Stimulated activated CD8-positive, alpha-beta memory T cell treated with anti-CD3 and anti-CD28 coated beads, Interleukin-2, amount 100 ng/mL, for 1 hour (primary cell): Measurements from ENCODE around the gene OR7G2.

Source experiments
- DNase-seq, 2 donors: peaks; one replicate each; pipeline ENCODE4 v3.0.0-alpha.2; 2020; ENCODE audit warnings: low read depth in 2 of 2

Gene OR7G2

DNA sequence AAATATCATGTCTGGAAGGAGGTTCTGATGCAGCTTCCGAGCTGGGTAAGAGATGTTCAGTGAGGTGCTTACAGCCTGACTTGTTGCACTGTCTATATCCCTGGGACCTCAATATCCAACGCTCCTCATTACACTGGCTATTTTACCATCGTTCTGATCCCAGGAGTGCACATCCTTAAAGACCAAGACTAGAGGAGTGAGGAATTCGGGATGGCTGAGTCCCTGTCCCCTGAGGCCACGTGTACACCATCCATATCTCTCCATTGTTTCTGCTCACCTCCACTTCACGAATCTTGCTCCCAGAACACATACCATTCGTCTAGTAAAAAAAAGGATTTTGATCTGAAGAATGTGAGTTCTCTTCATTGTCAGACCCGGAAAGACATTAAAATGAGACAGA is at the start of gene OR7G2:
Gene OR7G2, minus strand, starts transcription at position 101 of the 400 bp plus-strand sequence. CDS start 4,232 bp downstream, outside the sequence.
- DNase-seq, result no peak

DNA sequence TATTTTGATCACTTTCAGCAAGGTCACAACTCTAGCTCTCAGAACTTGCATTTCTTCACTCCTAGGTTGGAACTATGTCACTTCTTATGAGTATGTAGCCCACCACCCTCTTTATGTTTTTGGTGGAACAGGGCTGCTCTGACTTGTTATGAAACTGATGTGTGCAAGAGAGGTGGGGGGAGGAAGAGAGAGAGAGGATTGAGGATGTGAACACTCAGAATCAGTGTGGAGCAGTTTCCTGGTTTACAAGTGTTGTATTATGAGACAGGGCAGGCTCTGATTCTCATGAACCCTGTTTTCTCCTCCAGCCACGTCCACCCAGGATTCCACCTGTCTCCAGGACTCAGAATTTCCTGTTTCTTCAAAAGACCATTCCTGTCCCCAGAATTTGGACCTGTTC is 49.0 kb upstream of the OR7G2 start:
- no peak for DNase-seq

DNA sequence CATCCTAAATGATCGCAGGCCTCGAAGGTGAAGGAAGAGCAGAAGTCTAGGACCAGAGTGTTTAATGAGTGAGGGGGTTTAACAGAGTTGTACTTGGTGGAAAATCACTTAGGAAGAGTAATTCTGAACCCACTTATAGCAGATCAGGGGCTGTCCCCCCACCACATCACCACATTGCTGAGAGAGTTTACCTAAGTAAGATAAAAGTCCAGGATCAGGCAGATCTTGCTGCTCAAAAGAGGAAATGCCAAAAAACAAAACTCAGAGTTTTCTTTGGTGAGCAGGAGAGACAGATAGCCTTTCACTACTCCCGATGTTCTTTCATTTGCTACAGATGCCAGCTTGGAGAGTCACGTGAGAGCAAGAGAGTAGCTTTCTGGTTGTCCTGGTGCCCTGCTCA is 48.3 kb upstream of the OR7G2 start:
- DNase-seq, result no peak

DNA sequence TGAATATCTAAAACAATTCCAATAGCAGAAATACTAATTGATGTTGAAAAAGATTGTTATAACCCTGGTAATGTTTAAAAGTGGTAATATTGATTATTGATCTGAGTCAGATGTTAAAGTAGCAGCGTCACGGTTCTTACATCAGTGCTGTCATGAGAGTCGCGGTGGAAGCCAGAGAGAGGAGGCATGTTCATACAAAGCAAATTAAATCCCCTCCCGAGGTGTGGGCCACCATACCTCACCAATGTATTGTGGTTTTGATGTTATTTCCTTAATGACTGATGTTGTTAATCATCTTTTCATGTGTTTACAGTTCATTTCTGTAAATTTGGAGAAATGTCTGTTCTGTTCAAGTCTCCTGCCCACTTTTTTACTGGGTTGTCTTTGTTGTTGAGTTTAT is 44.1 kb upstream of the OR7G2 start:
- no peak for DNase-seq

GRCh38 chr19:9150650-9151049 is 43.4 kb upstream of the OR7G2 start:
- no peak for DNase-seq

DNA sequence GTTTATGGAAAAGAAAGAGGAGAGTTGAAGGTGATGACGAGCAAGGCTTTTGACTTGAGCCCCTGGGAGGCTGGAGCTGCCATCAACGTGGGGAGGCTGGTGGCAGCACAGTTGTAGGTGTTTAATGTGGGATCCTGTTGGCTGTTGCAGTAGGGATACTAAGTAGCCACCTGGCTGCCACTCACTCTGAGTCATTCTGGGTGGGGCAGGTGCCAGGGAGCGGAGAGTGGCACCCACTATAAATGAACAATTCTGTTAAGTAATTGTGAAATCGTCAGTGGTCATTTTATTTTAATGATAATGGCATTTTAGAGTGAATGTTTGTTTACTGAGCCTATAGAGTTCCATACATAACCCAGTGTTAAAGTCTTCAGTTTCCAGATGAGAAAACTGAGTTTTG is 42.7 kb upstream of the OR7G2 start:
- DNase-seq, result no peak

- DNase-seq, result no peak
These were observed 41.4 kb upstream of the OR7G2 start for GRCh38 chr19:9148697-9149096.

DNA sequence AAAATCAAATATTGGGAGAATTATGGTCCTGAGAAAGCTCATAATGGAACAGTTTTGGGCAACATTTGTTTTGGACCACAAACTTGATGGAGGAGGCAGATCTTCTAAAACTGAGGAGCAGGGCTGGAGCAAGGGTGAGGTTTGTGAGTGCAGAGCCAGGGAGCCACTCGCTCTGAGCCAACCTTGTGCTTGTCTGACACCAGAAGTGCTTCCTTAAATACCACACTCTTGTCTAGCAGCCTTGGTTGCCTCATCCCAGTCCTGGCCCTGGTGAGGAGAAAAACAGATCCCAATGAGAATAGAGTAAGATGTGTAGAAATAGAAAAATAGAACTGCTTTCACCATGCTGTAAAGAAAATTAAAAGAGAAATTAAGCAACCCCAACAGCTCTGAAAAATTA is 39.6 kb upstream of the OR7G2 start:
- no peak for DNase-seq

- no peak for DNase-seq
These were observed 37.6 kb upstream of the OR7G2 start for GRCh38 chr19:9144920-9145319.

DNA sequence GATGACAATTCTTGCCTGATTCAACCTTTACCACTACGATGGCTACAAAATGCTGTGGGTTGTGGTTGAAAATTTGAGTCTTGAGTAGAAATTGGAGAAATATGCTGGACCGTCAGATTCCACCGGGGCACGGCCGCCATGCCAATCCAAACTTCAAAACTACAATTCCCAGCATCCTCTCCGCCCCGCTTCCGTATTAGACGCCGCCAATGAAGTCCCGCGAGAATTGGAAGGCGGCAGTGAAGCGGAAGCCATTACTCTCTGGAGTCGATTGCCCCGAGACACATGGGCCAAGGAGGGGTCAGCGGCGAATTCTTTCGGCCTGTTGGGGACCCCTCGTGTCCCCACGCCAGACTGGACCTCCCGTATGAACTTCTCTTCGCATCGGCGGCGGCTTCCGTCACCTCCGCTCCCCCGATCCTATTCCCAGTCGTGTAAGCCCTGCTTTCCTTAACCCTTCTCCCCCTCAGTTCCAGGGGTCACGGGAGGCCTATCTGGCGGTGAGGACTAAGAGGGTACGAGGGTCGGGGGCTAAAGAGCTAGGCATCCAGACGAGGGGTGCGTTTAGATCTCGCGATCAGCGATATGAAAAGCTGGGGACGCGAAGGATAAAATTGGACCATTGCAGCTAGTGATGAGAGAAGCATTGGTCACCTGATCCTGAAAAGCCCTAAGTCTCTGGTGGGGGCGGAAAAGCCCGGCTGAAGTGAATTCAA is 33.0 kb upstream of the OR7G2 start, which contains the start of gene ZNF317:
Gene ZNF317, plus strand, starts transcription at position 239 of the 716 bp plus-strand sequence. CDS start 15,620 bp downstream, outside the sequence.
- DNase-seq, result peak; percentile 69 to 78

DNA sequence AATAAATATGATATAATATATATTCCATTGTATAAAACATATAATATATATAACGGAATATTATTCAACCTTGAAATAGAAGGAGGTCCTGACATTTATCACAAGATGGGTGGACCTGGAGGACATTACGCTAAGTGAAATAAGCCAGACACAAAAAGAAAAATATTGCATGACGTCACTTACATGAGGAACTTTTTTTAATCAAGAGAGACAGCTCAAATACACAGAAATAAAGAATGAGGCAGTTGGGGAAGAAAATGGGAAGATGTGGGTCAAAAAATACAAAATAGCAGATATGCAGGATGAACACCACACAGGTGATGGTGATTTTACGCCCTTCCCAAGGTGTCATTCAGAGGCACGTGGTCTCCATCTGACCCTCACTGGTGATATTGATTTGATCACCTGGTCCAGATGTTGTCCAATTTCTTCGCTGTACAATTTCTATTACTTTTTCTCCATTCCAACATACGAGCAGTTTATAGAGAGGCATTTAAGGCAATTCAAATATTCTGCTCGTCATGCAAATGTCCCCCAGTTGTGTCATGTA is 32.4 kb upstream of the OR7G2 start:
- DNase-seq, result no peak

DNA sequence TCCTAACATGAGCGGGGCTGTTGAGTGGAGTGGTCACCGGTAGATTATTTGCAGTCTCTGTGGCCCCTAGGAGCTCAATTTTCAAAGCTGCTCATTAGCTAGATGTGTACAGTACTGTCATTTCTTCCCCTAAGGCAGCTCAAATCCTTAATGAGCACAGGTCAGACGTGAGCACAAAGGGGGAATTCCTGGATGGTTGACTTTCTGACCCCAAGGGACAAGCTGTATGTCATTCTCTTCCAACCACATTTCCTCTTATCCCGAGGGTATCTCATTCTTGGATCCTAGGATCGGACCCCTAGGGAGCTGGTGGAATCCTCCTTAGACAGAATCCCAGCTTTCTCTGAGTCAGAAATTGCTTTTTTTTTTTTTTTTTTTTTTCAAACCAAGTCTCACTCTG is 25.1 kb upstream of the OR7G2 start:
- no peak for DNase-seq

DNA sequence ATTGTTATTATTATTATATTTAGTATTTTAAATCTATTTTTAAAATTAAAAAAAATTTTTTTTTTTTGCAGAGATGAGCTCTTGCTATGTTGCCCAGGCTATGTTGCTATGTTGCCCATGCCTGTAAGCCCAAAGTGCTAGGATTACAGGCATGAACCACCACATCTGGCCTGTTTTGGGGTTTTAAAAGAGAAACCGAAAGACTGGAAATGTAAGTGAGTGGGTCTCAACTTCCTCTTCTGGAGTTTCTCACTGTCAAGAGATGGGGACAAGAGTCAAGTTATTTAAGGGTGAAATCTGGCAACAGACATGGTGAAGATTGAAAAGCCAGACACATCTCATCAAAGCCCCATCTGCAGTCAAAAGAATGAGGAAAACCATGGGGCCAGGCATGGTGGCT is 23.7 kb upstream of the OR7G2 start:
- DNase-seq, result no peak

GRCh38 chr19:9128171-9128570 is 20.9 kb upstream of the OR7G2 start:
- DNase-seq, result no peak

- no peak for DNase-seq
These were observed 19.7 kb upstream of the OR7G2 start, which contains the start of gene OR7G3 for GRCh38 chr19:9126900-9127405. Gene OR7G3, minus strand, starts transcription at chr19:9126950. Its CDS starts 0 bp downstream, at chr19:9126950.

- DNase-seq, result no peak
These were observed 9.3 kb upstream of the OR7G2 start for GRCh38 chr19:9116547-9116946.

DNA sequence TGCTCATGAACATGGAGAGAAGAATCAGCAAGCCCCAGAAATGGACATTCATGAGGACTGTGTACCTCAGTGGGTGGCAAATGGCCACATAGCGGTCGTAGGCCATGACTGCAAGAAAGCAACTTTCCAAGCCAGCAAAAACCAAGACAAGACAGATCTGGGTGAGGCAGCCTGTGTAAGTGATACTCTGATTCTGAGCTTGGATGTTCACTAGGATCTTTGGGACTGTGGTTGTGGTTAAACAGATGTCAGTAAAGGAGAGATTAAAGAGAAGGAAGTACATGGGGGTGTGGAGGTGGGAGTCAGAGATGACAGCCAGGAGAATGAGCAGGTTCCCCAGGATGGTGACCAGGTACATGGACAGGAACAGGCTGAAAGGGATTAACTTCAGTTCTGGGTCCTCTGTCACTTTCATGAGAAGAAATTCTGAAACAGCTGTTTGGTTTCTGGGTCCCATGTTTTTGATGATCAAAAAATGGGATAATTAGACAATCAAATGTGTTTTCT is 8.1 kb upstream of the OR7G2 start, which contains the start of gene OR7G1:
Gene OR7G1, minus strand, starts transcription at position 457 of the 507 bp plus-strand sequence. Its CDS starts 0 bp downstream, at position 457.
- no peak for DNase-seq

DNA sequence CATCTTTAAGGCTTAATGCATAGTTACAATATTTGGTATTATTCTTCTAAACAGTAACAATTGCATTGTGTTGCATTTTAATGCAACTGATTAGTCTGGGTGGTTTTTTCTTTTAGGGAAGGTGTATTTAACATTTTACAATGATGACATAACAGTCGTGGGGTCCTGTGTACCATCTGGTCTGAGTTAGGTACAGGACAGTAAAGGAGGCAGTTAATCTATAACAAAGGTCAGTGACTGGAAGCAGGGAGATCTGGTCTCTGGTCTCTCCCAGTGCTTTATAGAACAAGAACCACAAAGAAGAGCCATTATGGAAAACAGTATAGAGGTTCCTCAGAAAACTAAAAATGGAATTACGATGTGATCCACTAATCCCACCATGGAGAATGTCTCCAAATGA is 2.7 kb upstream of the OR7G2 start:
- DNase-seq, result no peak

GRCh38 chr19:9086761-9087160 is 20.5 kb downstream of the OR7G2 start, which contains the start of gene OR1M1:
Gene OR1M1, plus strand, starts transcription at chr19:9087061. Its CDS starts 6,184 bp downstream, at chr19:9093245.
- no peak for DNase-seq

GRCh38 chr19:9078651-9079050 is 28.6 kb downstream of the OR7G2 start:
- no peak for DNase-seq

GRCh38 chr19:9076901-9077300 is 30.4 kb downstream of the OR7G2 start:
- DNase-seq, result no peak

- DNase-seq, result no peak
These were observed 32.0 kb downstream of the OR7G2 start for GRCh38 chr19:9075064-9075949.
